ENCODE measurements around the gene CFAP61.

The CFAP61 gene

GRCh38 chr20:20386192-20386591, 333.9 kb downstream of the CFAP61 start:
- Histone ChIP-seq H4K20me1 (ENCODE audit: insufficient read depth) (no peaks in the 10 kb centered on the region), H3K4me2 (no peak overlapping the region), H3K27ac (no peak overlapping the region), H3K9ac (no peak overlapping the region), H3K27me3 (ENCODE audit: insufficient read depth, low read depth) (no peaks in the 10 kb centered on the region), H3K4me3 (IDR thresholded peaks at IDR 0.05; ENCODE audit: insufficient read depth, low read depth, low read length) (no peak overlapping the region), H3K4me1 (ENCODE audit: low read depth, poor library complexity, severe bottlenecking) (no peaks in the 10 kb centered on the region), H3K36me3 (ENCODE audit: insufficient read depth) (no peaks in the 10 kb centered on the region), H2AFZ (ENCODE audit: low read depth) (no peak overlapping the region), H3K79me2 (ENCODE audit: insufficient read depth, low read depth) (no peaks in the 10 kb centered on the region)
- TF ChIP-seq, protein P1, sequence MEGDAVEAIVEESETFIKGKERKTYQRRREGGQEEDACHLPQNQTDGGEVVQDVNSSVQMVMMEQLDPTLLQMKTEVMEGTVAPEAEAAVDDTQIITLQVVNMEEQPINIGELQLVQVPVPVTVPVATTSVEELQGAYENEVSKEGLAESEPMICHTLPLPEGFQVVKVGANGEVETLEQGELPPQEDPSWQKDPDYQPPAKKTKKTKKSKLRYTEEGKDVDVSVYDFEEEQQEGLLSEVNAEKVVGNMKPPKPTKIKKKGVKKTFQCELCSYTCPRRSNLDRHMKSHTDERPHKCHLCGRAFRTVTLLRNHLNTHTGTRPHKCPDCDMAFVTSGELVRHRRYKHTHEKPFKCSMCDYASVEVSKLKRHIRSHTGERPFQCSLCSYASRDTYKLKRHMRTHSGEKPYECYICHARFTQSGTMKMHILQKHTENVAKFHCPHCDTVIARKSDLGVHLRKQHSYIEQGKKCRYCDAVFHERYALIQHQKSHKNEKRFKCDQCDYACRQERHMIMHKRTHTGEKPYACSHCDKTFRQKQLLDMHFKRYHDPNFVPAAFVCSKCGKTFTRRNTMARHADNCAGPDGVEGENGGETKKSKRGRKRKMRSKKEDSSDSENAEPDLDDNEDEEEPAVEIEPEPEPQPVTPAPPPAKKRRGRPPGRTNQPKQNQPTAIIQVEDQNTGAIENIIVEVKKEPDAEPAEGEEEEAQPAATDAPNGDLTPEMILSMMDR (conservative IDR thresholded peaks at IDR 0.05; ENCODE audit: low read depth, low read length) = no peak

DNA sequence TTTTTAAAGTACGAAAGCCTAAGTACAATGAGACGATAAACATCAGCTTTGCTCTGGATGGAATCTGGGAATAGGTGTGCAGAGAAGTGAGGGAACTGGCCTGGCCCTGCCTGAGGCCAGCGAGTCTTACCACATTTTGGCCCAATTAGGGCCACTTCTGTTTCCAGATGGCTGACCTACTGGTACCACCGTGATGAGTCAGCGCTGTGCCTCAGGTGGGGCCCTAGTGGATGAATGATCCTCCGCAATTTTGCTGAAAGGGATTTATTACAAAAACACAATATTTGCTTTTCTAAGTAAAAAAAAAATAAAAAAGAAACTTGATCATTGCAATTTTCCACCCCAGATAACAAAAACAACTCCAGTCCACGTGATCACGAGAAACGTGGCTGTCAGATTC, 338.1 kb downstream of the CFAP61 start:
- no peak overlapping the region for H3K27ac ChIP-seq
- H2AFZ ChIP-seq (ENCODE audit: low read depth) = no peak overlapping the region
- H3K4me1 ChIP-seq (ENCODE audit: low read depth, poor library complexity, severe bottlenecking) = no peaks in the 10 kb centered on the region
- H3K4me3 ChIP-seq (IDR thresholded peaks at IDR 0.05; ENCODE audit: insufficient read depth, low read depth, low read length) = no peak overlapping the region
- no peak overlapping the region for H3K9ac ChIP-seq
- no peaks in the 10 kb centered on the region for H3K79me2 ChIP-seq (ENCODE audit: insufficient read depth, low read depth)
- H3K4me2 ChIP-seq = no peak overlapping the region
- no peaks in the 10 kb centered on the region for H4K20me1 ChIP-seq (ENCODE audit: insufficient read depth)
- H3K36me3 ChIP-seq (ENCODE audit: insufficient read depth) = no peaks in the 10 kb centered on the region
- no peaks in the 10 kb centered on the region for H3K27me3 ChIP-seq (ENCODE audit: insufficient read depth, low read depth)
- TF ChIP-seq, protein P1 (conservative IDR thresholded peaks at IDR 0.05; ENCODE audit: low read depth, low read length) = no peak

- H3K4me1 ChIP-seq (ENCODE audit: low read depth, poor library complexity, severe bottlenecking) = no peaks in the 10 kb centered on the region
- no peak overlapping the region for H3K4me3 ChIP-seq (IDR thresholded peaks at IDR 0.05; ENCODE audit: insufficient read depth, low read depth, low read length)
- H3K9ac ChIP-seq = no peak overlapping the region
- H3K79me2 ChIP-seq (ENCODE audit: insufficient read depth, low read depth) = no peaks in the 10 kb centered on the region
- H4K20me1 ChIP-seq (ENCODE audit: insufficient read depth) = no peaks in the 10 kb centered on the region
- H3K4me2 ChIP-seq = no peak overlapping the region
- TF ChIP-seq, protein P1 (conservative IDR thresholded peaks at IDR 0.05; ENCODE audit: low read depth, low read length) = no peak
- H3K27me3 ChIP-seq (ENCODE audit: insufficient read depth, low read depth) = no peaks in the 10 kb centered on the region
- H3K36me3 ChIP-seq (ENCODE audit: insufficient read depth) = no peaks in the 10 kb centered on the region
- H2AFZ ChIP-seq (ENCODE audit: low read depth) = no peak overlapping the region
- H3K27ac ChIP-seq = no peak overlapping the region
Observed at GRCh38 chr20:20391115-20391514, 338.8 kb downstream of the CFAP61 start.

- H3K4me1 ChIP-seq (ENCODE audit: low read depth, poor library complexity, severe bottlenecking) = no peaks in the 10 kb centered on the region
- H2AFZ ChIP-seq (ENCODE audit: low read depth) = no peak overlapping the region
- H4K20me1 ChIP-seq (ENCODE audit: insufficient read depth) = no peaks in the 10 kb centered on the region
- H3K27ac ChIP-seq = no peak overlapping the region
- H3K27me3 ChIP-seq (ENCODE audit: insufficient read depth, low read depth) = no peaks in the 10 kb centered on the region
- H3K79me2 ChIP-seq (ENCODE audit: insufficient read depth, low read depth) = no peaks in the 10 kb centered on the region
- H3K4me2 ChIP-seq = no peak overlapping the region
- H3K4me3 ChIP-seq (IDR thresholded peaks at IDR 0.05; ENCODE audit: insufficient read depth, low read depth, low read length) = no peak overlapping the region
- no peak overlapping the region for H3K9ac ChIP-seq
- H3K36me3 ChIP-seq (ENCODE audit: insufficient read depth) = no peaks in the 10 kb centered on the region
- TF ChIP-seq, protein P1 (conservative IDR thresholded peaks at IDR 0.05; ENCODE audit: low read depth, low read length) = no peak
Observed at GRCh38 chr20:20391766-20392165, 339.4 kb downstream of the CFAP61 start.

Measured in KMS-11 (cell line).